ENCODE data around the gene SULT1E1. TPM values are rescaled to one million over a fixed set of nuclear protein-coding genes. Genes with fewer than 3 reads are reported as not detected.

The SULT1E1 gene
- total RNA-seq, 4 donors from 2014 or later, result 18.6 to 198 (median 44.1) TPM

GRCh38 chr4:69813628-69814027 is 46.3 kb downstream of the SULT1E1 start:
- WGBS, result 74% methylated on average over 1 of the region's 1 CpG
- H3K9me3 ChIP-seq, result no peaks in the 10 kb centered on the region
- no peak overlapping the region for H3K4me3 ChIP-seq
- no peaks in the 10 kb centered on the region for H3K4me1 ChIP-seq
- H3K27me3 ChIP-seq, result no peaks in the 10 kb centered on the region
- TF ChIP-seq CTCF (IDR thresholded peaks at IDR 0.05), result no peak
- TF ChIP-seq POLR2A (IDR thresholded peaks at IDR 0.05), result no peak
- DNase-seq (ENCODE audit: low spot score in 2 of 2), result no peak
- no peaks in the 10 kb centered on the region for H3K36me3 ChIP-seq
- no peak overlapping the region for H3K27ac ChIP-seq

- Histone ChIP-seq H3K4me1 (no peaks in the 10 kb centered on the region), H3K36me3 (no peaks in the 10 kb centered on the region), H3K9me3 (no peaks in the 10 kb centered on the region), H3K4me3 (no peak overlapping the region), H3K27ac (no peak overlapping the region), H3K27me3 (no peaks in the 10 kb centered on the region)
- TF ChIP-seq CTCF (IDR thresholded peaks at IDR 0.05) (no peak), EP300 (IDR thresholded peaks at IDR 0.05) (no peak), POLR2AphosphoS5 (IDR thresholded peaks at IDR 0.05) (no peak), POLR2A (IDR thresholded peaks at IDR 0.05) (no peak)
- DNase-seq (ENCODE audit: low spot score in 2 of 2), result no peak
- 75% methylated on average over 1 of the region's 1 CpG for WGBS
These were observed 48.8 kb downstream of the SULT1E1 start for GRCh38 chr4:69811166-69811565.

- H3K27me3 ChIP-seq, result no peaks in the 10 kb centered on the region
- no peak for DNase-seq (ENCODE audit: low spot score in 2 of 2)
- TF ChIP-seq EP300 (IDR thresholded peaks at IDR 0.05) (no peak), CTCF (IDR thresholded peaks at IDR 0.05) (no peak), POLR2A (IDR thresholded peaks at IDR 0.05) (no peak)
- H3K4me3 ChIP-seq, result no peak overlapping the region
- H3K4me1 ChIP-seq, result no peaks in the 10 kb centered on the region
- no peaks in the 10 kb centered on the region for H3K36me3 ChIP-seq
- WGBS, result 56% methylated on average over 1 of the region's 1 CpG
- no peaks in the 10 kb centered on the region for H3K9me3 ChIP-seq
- no peak overlapping the region for H3K27ac ChIP-seq
These were observed 59.3 kb downstream of the SULT1E1 start for GRCh38 chr4:69800599-69800998.

GRCh38 chr4:69799337-69799736 is 60.6 kb downstream of the SULT1E1 start:
- Histone ChIP-seq H3K4me1 (no peaks in the 10 kb centered on the region), H3K27me3 (no peaks in the 10 kb centered on the region), H3K27ac (no peak overlapping the region), H3K36me3 (no peaks in the 10 kb centered on the region), H3K4me3 (no peak overlapping the region), H3K9me3 (no peaks in the 10 kb centered on the region)
- DNase-seq (ENCODE audit: low spot score in 2 of 2), result peak in 1 of 2 donors; percentile 55
- 87% methylated on average over 3 of the region's 3 CpGs for WGBS
- no peak for TF ChIP-seq CTCF (IDR thresholded peaks at IDR 0.05)
- TF ChIP-seq POLR2AphosphoS5 (IDR thresholded peaks at IDR 0.05), result no peak
- TF ChIP-seq EP300 (IDR thresholded peaks at IDR 0.05), result no peak
- TF ChIP-seq POLR2A (IDR thresholded peaks at IDR 0.05), result no peak

- no peak for TF ChIP-seq POLR2AphosphoS5 (IDR thresholded peaks at IDR 0.05)
- no peak for TF ChIP-seq CTCF (IDR thresholded peaks at IDR 0.05)
- no peak for TF ChIP-seq POLR2A (IDR thresholded peaks at IDR 0.05)
- TF ChIP-seq EP300 (IDR thresholded peaks at IDR 0.05), result no peak
- Histone ChIP-seq H3K9me3 (no peaks in the 10 kb centered on the region), H3K4me1 (no peaks in the 10 kb centered on the region), H3K27me3 (no peaks in the 10 kb centered on the region), H3K4me3 (no peak overlapping the region), H3K36me3 (no peaks in the 10 kb centered on the region), H3K27ac (no peak overlapping the region)
- no peak for DNase-seq (ENCODE audit: low spot score in 2 of 2)
These were observed 66.2 kb downstream of the SULT1E1 start for GRCh38 chr4:69793732-69794131.

Other genes starting within 250 kb of the SULT1E1 start
- not detected for gene UGT2A2, start 220.5 kb downstream of the SULT1E1 start, total RNA-seq
- gene UGT2A1, start 206.9 kb downstream of the SULT1E1 start, total RNA-seq, result 1 to 10 TPM in 3 of 4 donors, not detected in 1; 1.6 to 2.4 (median 1.9) TPM
- gene SULT1B1, start 99.5 kb downstream of the SULT1E1 start, total RNA-seq, result under 1 TPM; 0.08 to 0.24 (median 0.23) TPM
- gene CSN1S1, start 70.9 kb upstream of the SULT1E1 start, total RNA-seq, result not detected
- not detected for gene CSN2, start 105.6 kb upstream of the SULT1E1 start, total RNA-seq
- not detected for gene STATH, start 135.8 kb upstream of the SULT1E1 start, total RNA-seq
- not detected for gene HTN3, start 168.3 kb upstream of the SULT1E1 start, total RNA-seq
- gene HTN1, start 190.3 kb upstream of the SULT1E1 start, total RNA-seq, result not detected